HG03432 (cell line): ENCODE measurements around the gene ECT2.
A peak's percentile ranks its signal among the peaks of the same experiment; 100 is the strongest.
"Not testable (repeated sequence)": the region's sequence is repeated elsewhere in the genome, so short reads cannot be mapped to it uniquely, and the experiment has no call there.

Experiments
- ATAC-seq: cut with Tn5 transposase; IDR thresholded peaks from one replicate; pipeline ENCODE4 v1.9.1; 2021; ENCODE audit warnings: mild to moderate bottlenecking, moderate library complexity; ENCODE audit not compliant: unreplicated experiment

The ECT2 gene

DNA sequence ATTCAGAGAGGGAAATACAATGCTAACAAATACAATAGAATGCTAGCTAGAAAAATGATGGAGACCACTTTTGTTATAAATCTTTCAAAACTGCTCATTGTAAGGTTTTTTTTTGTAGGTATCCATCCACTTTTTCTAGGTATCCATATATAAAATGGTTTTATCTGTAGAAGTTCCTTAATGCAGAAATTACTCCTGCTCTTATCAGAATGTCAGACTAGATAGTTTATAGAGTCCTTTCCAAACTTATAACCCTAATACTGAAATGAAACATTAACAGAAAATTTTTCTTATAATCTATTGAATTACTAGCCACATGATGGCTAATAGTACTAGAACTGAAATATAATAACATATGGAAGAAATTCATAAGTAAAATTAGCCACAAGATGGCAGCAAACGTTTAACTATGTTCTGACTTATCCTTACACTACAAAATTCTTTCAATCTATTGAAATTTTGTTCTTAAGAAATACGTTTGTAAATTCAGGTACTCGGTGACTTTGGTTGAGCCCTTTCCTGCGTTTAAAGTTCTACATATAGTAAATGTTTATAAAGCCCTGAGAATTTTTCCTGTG lies 58.5 kb downstream of the ECT2 start:
- ATAC-seq: peak; percentile 73

DNA sequence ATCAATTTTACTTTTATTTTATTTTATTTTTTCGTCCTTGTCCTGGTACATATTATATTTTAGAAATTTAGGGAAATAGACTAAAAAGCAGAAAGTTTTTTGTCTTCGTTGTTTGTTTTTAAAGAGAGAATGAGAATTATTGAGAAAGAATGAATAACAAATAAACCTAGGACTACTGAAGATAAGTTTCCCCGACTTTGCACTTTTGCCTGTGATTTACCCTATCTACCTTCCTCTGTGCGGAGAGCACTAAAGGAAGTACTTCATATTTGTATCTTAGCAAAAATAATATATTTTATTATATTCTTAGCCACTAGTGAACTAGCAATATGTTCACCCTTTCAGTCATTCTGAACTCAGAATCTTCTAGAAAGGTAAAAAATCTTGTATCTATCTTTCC lies 60.6 kb downstream of the ECT2 start:
- no peak for ATAC-seq

DNA sequence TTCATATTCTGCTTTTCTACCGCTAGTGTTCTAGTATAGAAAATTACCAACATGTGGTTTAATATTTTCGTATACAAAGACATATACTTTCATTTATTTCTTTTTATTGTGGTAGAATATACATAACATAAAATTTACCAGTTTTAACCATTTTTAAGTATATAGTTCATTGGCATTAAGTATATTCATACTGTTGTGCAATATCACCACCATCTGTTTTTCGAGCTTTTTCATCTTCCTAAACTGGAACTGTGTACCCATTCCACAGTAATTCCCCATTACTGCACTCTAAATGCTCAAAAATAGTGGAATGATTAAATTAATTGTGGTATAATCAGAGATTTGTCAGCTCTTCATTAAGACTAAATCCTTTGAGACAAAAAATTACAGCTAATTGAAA lies 62.9 kb downstream of the ECT2 start:
- no peak for ATAC-seq

DNA sequence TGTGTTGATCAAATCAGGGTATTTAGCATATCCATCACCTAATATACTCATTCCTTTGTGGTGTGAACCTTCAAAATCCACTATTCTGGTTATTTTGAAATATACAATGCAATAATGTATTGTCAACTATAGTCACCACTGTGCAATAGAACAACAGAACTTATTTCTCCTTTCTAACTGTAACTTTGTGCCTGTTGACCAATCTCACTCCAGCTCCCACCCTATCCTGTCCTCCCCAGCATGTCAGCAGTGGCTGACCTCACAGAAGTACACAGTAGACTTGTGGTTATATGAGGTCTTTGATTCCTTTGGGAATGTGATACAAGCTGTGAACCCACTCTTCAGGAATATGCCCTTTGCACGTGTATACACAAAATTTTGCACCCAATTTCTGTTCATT lies 64.2 kb downstream of the ECT2 start:
- ATAC-seq: no peak

DNA sequence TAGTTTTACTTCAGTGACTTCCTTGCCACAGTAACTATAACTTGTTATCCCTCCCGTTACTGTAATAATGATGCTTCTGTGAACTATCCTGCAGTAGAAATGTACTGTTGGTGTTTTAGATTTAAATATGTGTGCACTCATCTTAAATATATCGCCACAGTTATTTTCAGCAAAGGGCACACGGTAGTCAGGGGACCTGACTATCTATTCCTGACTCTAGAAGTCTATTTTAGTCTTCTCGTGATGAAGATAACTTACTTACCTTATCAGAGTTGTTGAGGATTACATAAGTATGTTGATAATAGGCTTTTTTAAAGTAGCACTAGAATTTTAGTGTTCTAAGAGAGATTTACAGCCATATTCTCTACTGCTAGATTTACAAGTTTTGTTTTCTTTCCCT lies 65.3 kb downstream of the ECT2 start:
- ATAC-seq: no peak

DNA sequence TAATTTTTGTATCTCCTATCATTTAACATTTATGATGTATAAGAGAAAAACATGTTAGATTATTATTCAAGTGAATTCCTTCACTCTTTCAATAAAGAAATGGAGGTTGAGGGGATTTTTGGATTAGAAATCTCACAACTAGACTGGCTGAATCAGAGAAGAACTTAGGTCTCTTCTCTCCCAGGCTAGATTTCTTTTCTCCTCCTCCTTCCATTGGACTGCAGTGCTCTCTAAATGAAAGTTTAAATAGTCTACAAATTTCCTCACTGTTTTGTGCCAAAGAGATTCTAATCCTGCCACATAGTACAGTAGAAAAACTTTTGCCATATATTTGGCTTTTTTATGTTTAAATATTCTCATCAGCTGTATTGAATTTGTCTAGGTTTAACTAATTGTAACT lies 65.8 kb downstream of the ECT2 start:
- ATAC-seq: no peak

DNA sequence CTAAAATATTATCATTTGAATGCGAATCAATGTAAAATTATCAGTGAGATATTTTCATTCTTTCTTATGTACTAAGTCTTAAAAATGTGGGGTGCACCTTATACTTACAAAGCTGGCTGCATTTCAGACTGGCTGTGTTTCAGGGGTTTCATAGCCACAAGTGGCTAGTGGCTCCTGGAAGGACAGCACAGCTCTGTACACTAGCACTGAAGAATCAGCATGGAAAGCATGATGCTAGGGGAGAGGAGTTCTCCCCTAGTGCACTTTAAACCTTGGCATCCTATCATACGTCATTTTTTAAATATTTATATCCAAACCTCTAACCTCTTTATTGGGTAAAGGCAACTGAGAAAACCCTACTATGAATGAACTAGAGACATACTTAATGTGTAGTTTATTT lies 66.4 kb downstream of the ECT2 start:
- no peak for ATAC-seq

DNA sequence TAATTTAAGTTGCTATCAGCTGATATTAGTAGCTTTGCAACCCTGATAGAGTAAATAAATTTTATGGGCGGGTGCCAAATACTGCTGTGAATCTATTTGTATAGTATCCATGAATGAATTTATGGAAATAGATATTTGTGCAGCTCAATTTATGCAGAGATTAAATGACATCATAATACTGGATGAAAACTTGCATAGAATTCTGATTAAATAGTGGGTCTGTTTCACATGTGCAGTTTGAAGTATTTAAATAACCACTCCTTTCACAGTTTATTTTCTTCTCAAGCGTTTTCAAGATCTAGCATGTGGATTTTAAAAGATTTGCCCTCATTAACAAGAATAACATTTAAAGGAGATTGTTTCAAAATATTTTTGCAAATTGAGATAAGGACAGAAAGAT lies 70.0 kb downstream of the ECT2 start:
- ATAC-seq: no peak

DNA sequence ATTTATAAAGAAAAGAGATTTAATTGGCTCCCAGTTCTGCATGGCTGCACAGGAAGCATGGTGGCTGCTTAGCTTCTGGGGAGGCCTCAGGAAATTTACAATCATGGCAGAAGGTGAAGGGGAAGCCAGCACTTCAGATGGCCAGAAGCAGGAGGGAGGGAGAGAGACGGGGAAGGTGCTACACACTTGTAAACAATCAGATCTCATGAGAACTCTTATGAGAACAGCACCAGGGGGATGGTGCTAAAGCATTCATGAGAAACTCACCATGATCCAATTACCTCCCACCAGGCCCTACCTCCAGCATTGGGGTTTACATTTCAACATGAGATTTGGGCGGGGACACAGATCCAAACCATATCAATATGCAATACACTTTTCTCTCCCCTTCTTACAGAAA lies 73.7 kb downstream of the ECT2 start:
- ATAC-seq: no peak

DNA sequence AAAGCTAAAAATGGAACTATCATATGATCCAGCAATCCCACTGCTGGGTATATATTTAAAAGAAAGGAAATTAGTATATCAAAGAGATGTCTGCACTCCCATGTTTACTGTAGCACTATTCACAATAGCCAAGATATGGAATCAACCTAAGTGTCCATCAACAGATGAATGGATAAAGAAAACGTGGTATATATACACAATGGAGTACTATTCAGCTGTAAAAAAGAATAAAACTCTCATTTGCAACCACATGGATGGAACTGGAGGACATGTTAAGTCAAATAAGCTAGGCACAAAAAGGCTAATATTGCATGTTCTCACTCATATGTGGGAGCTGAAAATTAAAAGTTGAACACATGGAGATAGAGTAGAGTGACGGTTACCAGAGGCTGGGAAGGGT lies 76.7 kb downstream of the ECT2 start:
- ATAC-seq: not testable (repeated sequence)

DNA sequence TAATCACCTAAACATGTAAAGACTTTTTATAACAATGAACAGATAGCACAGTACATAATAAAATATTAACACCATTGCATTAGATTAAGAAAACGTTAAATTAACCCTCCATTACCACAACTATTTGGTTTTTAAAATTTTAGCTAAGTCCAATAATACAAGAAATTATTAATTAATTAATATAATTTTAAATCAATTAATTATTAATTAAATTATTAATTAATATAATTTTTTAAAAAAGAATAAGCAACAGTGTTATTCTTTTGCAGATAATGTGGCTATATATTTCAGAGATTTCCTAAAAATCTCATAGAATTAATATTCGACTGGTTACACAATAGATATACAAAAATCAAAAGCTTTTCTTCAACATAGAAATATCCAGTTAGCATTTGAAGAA lies 82.5 kb downstream of the ECT2 start:
- no peak for ATAC-seq

DNA sequence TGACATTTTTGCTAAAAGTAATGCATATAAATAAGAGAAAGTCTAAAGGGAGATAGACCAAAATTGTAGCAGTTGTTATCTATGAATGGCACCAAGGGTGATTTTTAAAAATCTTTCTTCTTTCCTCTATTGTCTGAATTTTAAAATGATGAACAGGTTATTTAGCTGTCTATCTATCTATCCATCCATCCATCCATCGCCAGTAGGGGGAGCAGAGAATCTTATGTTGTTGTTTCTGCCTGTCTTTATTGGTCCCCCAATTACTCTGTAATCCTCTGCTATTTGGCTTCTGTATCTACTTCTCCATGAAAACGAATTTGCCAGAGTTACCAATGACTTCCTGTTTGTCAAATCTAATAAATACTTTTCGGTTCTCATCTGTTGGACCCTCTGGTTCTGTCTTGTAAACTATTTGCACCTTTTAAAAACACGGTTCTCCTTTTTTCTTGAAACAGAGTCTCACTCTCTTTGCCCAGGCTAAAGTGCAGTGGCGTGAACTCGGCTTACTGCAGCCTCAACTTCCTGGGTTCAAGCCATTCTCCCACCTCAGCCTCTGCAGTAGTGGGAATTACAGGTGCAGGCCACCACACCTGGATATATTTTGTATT lies 86.0 kb downstream of the ECT2 start:
- ATAC-seq: peak; percentile 73

DNA sequence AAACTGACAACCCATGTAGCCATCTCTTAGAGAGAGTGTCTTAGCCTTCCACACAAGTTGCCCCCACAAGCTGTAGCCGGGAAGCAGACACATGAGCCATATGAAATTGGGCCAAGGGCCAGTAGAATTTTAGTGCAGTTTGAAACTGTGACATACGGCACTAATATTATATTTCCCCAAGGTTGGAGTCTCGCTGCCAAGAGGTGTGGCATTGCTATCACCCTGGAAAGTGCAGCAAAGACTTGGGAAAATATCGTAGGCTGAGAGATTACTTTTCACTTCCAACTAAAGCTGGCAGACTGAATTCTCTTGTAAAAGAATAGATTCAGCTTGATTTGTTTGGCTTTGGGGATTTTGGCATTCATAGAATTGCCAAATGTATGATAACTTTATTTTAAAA lies 89.2 kb downstream of the ECT2 start:
- no peak for ATAC-seq

DNA sequence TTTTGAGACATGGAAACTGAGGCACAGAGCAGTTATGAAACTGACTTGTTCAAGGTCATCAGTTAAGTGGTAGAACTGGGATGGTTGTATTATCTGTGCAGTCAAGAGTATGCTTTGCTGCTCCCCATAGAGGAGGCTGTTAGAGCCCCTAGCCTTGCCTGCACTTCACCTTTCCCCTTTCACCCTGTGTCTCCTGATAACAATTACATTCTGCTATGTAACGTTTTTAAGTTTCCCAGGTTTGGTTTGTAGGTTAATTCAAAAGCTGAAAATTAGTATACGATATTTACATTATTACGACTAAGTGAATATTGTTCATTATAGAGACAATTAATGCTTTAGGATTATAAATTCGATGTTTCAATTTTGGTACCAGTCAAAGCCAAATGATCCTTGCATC lies 89.9 kb downstream of the ECT2 start:
- ATAC-seq: no peak

DNA sequence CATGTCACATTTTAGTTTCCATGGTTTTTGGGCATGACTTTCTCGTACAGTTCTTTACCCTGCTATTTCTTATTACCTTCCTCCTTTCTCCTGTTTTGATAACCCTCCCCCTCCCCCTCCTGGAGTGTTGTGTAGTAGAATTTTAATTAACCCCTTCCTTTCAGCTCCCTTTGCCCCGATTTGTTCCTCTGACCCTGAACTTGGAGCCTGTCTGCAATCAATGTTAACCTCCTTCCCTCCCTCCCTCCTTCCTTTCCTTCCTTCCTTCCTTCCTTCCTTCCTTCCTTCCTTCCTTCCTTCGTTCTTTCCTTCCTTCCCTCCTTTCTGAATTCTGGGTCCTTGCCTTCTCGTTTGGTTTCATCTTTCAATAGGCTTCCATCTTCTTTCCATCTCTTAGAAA lies 90.4 kb downstream of the ECT2 start:
- ATAC-seq: no peak

DNA sequence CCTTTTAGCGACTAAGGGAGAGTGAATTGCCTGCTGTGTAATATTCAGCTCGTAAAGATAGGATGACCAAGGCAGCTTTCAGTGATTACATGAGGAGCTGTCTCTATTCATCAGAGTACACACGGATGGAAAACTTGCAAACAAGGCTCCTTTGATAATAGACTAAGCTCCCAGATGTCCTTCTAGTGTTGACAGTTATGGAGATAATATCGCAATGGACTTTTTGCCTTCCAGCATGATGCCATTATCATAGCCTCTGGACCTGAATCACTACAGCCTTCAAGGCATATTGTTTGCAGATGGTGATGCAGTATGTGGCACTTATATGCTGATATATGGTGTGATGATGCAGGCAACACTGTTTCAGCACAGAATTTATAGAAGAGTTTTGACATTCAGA lies 93.9 kb downstream of the ECT2 start:
- no peak for ATAC-seq

DNA sequence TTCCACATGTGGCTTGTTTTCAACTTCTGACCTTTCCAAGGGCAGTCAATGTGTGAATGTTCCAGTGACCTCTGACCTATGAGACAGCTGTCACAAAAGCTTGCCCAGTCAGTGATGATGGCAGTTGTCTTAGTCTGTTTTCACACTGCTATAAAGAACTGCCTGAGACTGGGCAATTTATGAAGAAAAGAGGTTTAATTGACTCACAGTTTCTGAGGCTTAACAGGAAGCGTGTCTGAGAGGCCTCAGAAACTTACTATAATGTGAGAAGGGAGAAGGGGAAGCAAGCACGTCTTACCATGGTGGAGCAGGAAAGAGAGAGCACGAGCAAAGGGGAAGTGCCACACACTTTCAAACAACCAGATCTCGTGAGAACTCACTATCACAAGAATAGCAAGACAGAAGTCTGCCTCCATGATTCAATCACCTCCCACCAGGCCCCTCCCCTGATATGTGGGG lies 95.6 kb downstream of the ECT2 start:
- peak; percentile 79 for ATAC-seq

DNA sequence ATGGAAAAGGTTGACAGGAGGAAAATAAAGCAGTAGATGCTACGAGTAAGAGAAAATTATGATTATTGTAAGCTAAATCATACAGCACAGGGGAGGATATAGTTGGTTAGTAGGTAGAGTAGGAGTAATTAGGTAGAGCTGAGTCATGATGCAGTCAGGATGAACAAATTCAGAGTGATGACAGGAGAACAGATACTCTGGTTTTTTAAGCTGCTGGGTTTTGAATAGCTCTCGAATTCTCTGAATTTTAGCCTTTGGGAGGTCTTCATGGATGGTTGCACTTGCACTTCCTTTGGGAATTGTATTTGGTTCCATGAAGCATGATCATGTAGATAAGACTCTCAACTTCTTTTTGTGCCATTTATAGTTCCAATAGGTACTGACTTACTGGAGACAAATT lies 96.2 kb downstream of the ECT2 start:
- ATAC-seq: no peak

DNA sequence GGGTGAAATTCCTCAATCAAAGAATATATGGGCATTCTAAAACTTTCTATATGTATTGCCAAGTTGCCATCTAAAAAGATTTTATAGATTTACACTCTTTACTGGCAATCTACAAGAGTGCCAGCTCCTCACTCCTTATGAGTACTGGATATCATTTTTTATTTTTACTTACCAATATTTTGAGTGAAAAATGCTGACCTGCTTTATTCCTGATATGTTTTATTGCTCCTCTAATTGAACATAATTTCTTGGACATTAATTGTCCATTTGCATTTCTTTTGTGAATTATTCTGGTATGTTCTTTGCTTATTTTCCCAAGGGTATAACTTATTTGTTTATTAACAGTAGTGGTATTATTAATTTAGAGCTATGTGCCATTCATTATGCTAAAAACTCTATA lies 96.8 kb downstream of the ECT2 start:
- ATAC-seq: no peak

DNA sequence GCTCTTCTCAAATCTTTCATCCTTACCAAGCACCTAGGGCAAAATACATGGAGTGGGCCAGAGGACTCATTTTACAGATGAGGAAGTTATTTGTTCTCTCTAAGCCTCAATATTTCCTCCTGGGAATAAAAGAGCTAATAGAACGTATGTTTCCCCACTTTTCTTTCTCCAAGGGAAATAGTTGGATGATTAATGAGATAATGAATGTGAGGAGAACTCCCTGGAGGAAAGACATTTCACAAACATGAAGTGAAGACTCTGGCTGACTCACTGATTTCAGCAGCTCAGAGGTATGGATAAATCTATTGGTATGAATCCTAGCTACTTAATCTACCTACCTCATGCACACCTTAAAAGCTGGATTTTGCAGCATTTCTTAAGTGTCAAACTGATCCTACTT lies 98.4 kb downstream of the ECT2 start:
- ATAC-seq: no peak

DNA sequence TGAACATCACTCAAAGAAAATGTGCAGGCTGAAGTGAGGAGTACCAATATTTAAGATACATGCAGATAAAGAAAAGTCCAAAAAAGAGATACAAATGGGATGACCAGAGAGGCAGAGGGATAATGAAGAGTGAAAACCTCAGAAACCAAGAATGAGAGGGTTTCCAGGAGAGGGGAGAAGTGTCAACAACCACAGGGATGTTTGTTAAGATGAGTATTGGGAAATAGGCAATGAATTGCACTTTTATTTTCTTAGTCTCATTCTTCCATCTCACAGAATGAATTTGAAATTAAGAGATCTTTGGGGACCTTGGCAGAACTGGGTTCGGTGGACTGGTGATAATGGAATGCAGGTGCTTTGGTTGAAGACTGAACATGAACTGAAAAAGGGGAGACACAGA lies 102.5 kb downstream of the ECT2 start:
- no peak for ATAC-seq

DNA sequence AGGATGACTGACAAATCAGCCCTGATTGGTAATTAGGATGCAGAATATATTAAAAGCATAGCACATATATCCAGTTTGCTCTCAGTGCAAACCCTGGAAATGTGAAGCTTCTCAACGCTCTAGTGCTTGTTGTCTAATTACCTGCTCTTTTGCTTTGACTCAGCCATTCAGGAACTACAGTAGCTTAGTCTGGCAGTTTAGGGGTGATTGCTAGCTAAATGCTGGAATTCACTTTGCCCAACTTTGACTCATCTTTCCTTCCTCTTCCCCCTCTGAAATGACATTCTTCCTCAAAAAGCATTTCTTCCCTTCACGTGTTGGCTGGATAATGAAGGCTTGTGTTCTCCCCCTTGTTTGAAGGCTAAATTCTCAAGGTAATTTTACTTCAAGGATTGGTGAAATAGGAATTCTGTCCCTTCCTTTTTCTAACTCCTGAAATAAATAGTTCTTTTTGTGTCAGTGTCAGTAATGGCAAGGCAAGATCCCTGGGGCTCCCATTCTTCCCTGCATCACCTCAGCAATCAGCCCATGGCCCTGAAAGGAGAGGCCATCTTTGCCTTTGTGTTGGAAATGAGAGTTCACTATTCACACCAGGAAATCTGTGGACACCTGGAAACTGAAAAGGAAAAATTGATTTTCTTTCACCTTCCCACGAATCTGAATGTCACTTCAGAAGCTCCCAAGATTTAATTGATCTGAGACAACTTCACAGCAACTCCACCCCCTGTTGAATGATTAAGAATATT lies 103.6 kb downstream of the ECT2 start:
- ATAC-seq: no peak

DNA sequence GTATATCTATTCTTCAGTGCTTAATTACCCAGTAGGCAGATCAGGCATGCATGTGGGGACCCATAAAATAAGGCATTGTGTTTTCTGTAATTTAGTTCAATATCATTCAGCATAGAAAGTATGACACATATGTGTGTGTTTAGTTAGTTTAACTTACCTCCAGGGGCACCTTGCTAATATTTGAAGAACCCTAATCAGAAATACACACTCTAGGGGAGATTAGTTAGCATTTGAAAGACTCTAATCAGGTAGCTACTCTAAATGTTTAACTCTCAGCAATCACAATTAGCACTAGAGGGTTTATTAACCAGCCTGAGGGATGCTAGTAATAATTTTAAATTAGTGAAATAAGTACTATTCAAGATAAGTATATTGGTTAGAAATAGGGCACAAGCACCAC lies 104.5 kb downstream of the ECT2 start:
- ATAC-seq: no peak
